ENCODE measurements around the gene KCNQ1. TPM values are rescaled to one million over a fixed set of nuclear protein-coding genes. Genes with fewer than 3 reads are reported as not detected.

KCNQ1 gene
- total RNA-seq, 1 experiment from 2014 or later, result 2.3 TPM

- no peak overlapping the region for H2BK120ac ChIP-seq (ENCODE audit: low read depth, low read length, poor library complexity, severe bottlenecking)
- no peaks in the 10 kb centered on the region for H3K9me3 ChIP-seq (ENCODE audit: control insufficient read depth, low read depth, low read length)
- Mint-ChIP-seq H3K4me1 (peaks cover 10 to 12% of the 10 kb centered on the region in 2 experiments), H3K27me3 (ENCODE audit: low read depth) (peaks cover 23% of the 10 kb centered on the region), H3K36me3 (ENCODE audit: insufficient read depth in 1 of 3, low read depth in 3 of 3) (peaks cover 1 to 5% (median 3%) of the 10 kb centered on the region in 3 experiments; a peak in 5 of 7 replicates), H3K27ac (no peak overlapping the region), H3K9me3 (no peaks in the 10 kb centered on the region; a peak in 2 of 5 replicates), H3K4me3 (no peak overlapping the region)
- no peak for TF ChIP-seq CTCF (conservative IDR thresholded peaks at IDR 0.05)
- H3K14ac ChIP-seq (ENCODE audit: insufficient read depth, low read length), result no peak overlapping the region
- H4K5ac ChIP-seq (ENCODE audit: insufficient read length, low read depth, low read length), result no peak overlapping the region
- no CpG with 5 or more reads among the region's 1 CpG for WGBS (ENCODE audit: extremely low coverage, insufficient read length, low lambda C conversion rate)
- H3K79me1 ChIP-seq (ENCODE audit: insufficient read depth, low read depth, low read length, poor library complexity, severe bottlenecking), result no peaks in the 10 kb centered on the region
- no peak overlapping the region for H2BK5ac ChIP-seq (ENCODE audit: insufficient read length, low read length)
- H3T11ph ChIP-seq (ENCODE audit: low read length), result no peak overlapping the region
- no peaks in the 10 kb centered on the region for H3K79me2 ChIP-seq (ENCODE audit: insufficient read depth, low read length)
- no peak overlapping the region for H2AFZ ChIP-seq (ENCODE audit: low read length)
- no peak overlapping the region for H3K4ac ChIP-seq (ENCODE audit: low read depth, low read length)
- H4K8ac ChIP-seq (replicated peaks; ENCODE audit: insufficient read length, low read depth, low read length), result no peak overlapping the region
- no peak overlapping the region for H2BK15ac ChIP-seq (ENCODE audit: low read depth, low read length)
- no peak overlapping the region for H3K4me2 ChIP-seq (ENCODE audit: insufficient read depth, insufficient read length, low read length)
- no peak overlapping the region for H3K18ac ChIP-seq (ENCODE audit: insufficient read length, low read depth, low read length)
- H3K23ac ChIP-seq (ENCODE audit: insufficient read length, low read depth, low read length), result no peak overlapping the region
- H4K91ac ChIP-seq (ENCODE audit: insufficient read length, low read depth, low read length), result no peak overlapping the region
- H3K4me1 ChIP-seq (ENCODE audit: insufficient read depth, low read length), result no peaks in the 10 kb centered on the region
- no peak overlapping the region for H2BK12ac ChIP-seq (ENCODE audit: insufficient read length, low read depth, low read length)
- H2AK5ac ChIP-seq (ENCODE audit: insufficient read length, low read length), result no peak overlapping the region
- H3K27ac ChIP-seq (ENCODE audit: insufficient read length, low read depth, low read length), result no peak overlapping the region
- peak; percentile 10 for DNase-seq
- no peaks in the 10 kb centered on the region for H3K23me2 ChIP-seq (ENCODE audit: insufficient read length, low read depth, low read length, poor library complexity, severe bottlenecking)
- no peak overlapping the region for H3K56ac ChIP-seq (ENCODE audit: insufficient read length, low read depth, low read length)
- H3K9ac ChIP-seq (ENCODE audit: extremely low read depth, insufficient read length, low read length), result no peak overlapping the region
- H3K27me3 ChIP-seq (ENCODE audit: insufficient read depth, low read length), result no peaks in the 10 kb centered on the region
- peaks cover 3% of the 10 kb centered on the region for H4K20me1 ChIP-seq (ENCODE audit: control insufficient read depth, insufficient read depth, insufficient read length)
- no peak overlapping the region for H2BK20ac ChIP-seq (ENCODE audit: low read depth, low read length, poor library complexity, severe bottlenecking)
These were observed 225.8 kb downstream of the KCNQ1 start for GRCh38 chr11:2670541-2671100.

Measured in H9 (cell line).